CD8-positive, alpha-beta memory T cell (primary cell): ENCODE data around the gene ASTN2. TPM values are rescaled to one million over a fixed set of nuclear protein-coding genes. Genes with fewer than 3 reads are reported as not detected.

Experiments used
- CTCF ChIA-PET: fragments of 350-600 bp; sonication (Branson Sonifier 250); formaldehyde crosslinking; loops from one replicate; lab custom pipeline; 2021; ENCODE audit warnings: antibody characterized with exemption; lab: Charles Lee
- POLR2A ChIA-PET: fragments of 350-600 bp; sonication (Branson Sonifier 250); formaldehyde crosslinking; loops from one replicate; lab custom pipeline; 2021; ENCODE audit warnings: antibody characterized with exemption; lab: Charles Lee
- DNase-seq, 5 donors: peaks; one replicate each; pipeline versions ENCODE4 v3.0.0 to v3.0.0-alpha.2; 2020 to 2022; ENCODE audit warnings: mixed read lengths in 1 of 5
- H3K27ac ChIP-seq: one replicate; pipeline ENCODE4 v1.7.0; 2013; ENCODE audit warnings: low read depth, mild to moderate bottlenecking, low read length, moderate library complexity
- H3K27me3 ChIP-seq: 2 replicates; pipeline ENCODE4 v1.7.0; 2013; ENCODE audit warnings: low read length, mild to moderate bottlenecking; ENCODE audit not compliant: insufficient read depth, poor library complexity, severe bottlenecking
- H3K36me3 ChIP-seq: 2 replicates; pipeline ENCODE4 v1.7.0; 2013; ENCODE audit warnings: mild to moderate bottlenecking, low read length, moderate library complexity; ENCODE audit not compliant: insufficient read depth
- H3K4me1 ChIP-seq: 2 replicates; pipeline ENCODE4 v1.7.0; 2013; ENCODE audit warnings: mild to moderate bottlenecking, low read length, moderate library complexity; ENCODE audit not compliant: insufficient read depth
- H3K4me3 ChIP-seq: 2 replicates; pipeline ENCODE4 v1.7.0; 2013; ENCODE audit warnings: mild to moderate bottlenecking, low read length
- H3K9me3 ChIP-seq: 2 replicates; pipeline ENCODE4 v1.7.0; 2013; ENCODE audit warnings: mild to moderate bottlenecking, low read length
- H3K27ac Mint-ChIP-seq, 8 donors: one replicate each; pipeline ENCODE4 v1.8.0; 2020 to 2021; ENCODE audit warnings: mixed read lengths in 8 of 8, mild to moderate bottlenecking in 6 of 8, inconsistent platforms in 3 of 8, moderate library complexity in 3 of 8
- H3K27me3 Mint-ChIP-seq, 2 donors: one replicate each; pipeline ENCODE4 v1.8.0; 2020 to 2021; ENCODE audit warnings: mixed read lengths in 2 of 2, mild to moderate bottlenecking in 1 of 2, moderate library complexity in 1 of 2
- H3K36me3 Mint-ChIP-seq, 3 donors: one replicate each; pipeline ENCODE4 v1.8.0; 2020 to 2021; ENCODE audit warnings: mixed read lengths in 3 of 3, inconsistent platforms in 1 of 3, mild to moderate bottlenecking in 1 of 3
- H3K4me1 Mint-ChIP-seq, 3 donors: one replicate each; pipeline ENCODE4 v1.8.0; 2020 to 2021; ENCODE audit warnings: mixed read lengths in 3 of 3, inconsistent platforms in 1 of 3, mild to moderate bottlenecking in 1 of 3
- H3K4me3 Mint-ChIP-seq, 7 donors: one replicate each; pipeline ENCODE4 v1.8.0; 2020 to 2021; ENCODE audit warnings: mixed read lengths in 7 of 7, mild to moderate bottlenecking in 6 of 7, moderate library complexity in 4 of 7, inconsistent platforms in 2 of 7
- H3K9me3 Mint-ChIP-seq, 5 donors: one replicate each; pipeline ENCODE4 v1.8.0; 2020 to 2022; ENCODE audit warnings: mixed read lengths in 5 of 5, mild to moderate bottlenecking in 3 of 5, moderate library complexity in 2 of 5, inconsistent platforms in 1 of 5
- polyA plus RNA-seq: library from polyadenylated mRNA; unstranded; fragments of 300-500 nt; fragmentation: Illumina TruSeq; gene quantifications from one replicate; pipeline ENCODE4 v1.2.3, GENCODE V29; 2021
- total RNA-seq, 2 experiments: library from RNA; stranded (reverse); gene quantifications; one replicate each; pipeline ENCODE4 v1.2.3, GENCODE V29; 2021

Gene ASTN2
- total and polyA plus RNA-seq, 3 experiments from 2014 or later, result 4.1 to 4.8 (median 4.2) TPM

- Histone ChIP-seq H3K36me3 (no peaks in the 10 kb centered on the region), H3K9me3 (no peaks in the 10 kb centered on the region), H3K27me3 (no peaks in the 10 kb centered on the region), H3K4me1 (no peaks in the 10 kb centered on the region), H3K27ac (no peak overlapping the region), H3K4me3 (no peak overlapping the region)
- Mint-ChIP-seq H3K27me3 (no peaks in the 10 kb centered on the region), H3K9me3 (no peaks in the 10 kb centered on the region), H3K36me3 (peaks cover 6 to 16% (median 8%) of the 10 kb centered on the region in 3 donors), H3K4me3 (no peak overlapping the region), H3K4me1 (no peaks in the 10 kb centered on the region), H3K27ac (no peak overlapping the region)
- ChIA-PET POLR2A (no interaction called here), CTCF (no interaction called here)
- DNase-seq, result no peak
These were observed 818.2 kb downstream of the ASTN2 start for GRCh38 chr9:116596646-116597045.

DNA sequence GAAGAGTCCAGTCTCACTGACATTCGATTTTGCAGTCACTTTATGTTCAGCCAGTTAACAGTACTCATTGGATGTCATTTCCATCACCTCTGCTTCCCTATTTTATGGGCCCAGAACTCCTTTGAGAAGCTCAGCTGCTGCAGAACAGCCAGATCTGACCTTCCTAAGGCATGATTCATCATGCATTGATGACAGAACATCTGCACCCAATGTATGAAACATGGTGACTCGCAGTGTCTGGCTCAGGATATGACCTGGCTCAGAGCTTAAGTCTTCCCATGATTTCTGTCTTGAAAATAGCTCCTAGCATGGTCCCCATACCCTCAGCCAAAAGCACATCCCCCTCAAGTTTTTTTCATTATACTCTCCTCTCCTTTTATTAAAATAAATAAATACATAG is 820.3 kb downstream of the ASTN2 start:
- Histone ChIP-seq H3K36me3 (no peaks in the 10 kb centered on the region), H3K27me3 (no peaks in the 10 kb centered on the region), H3K4me1 (no peaks in the 10 kb centered on the region), H3K27ac (no peak overlapping the region), H3K9me3 (no peaks in the 10 kb centered on the region), H3K4me3 (no peak overlapping the region)
- Mint-ChIP-seq H3K27ac (no peak overlapping the region), H3K27me3 (no peaks in the 10 kb centered on the region), H3K4me3 (no peak overlapping the region), H3K9me3 (peaks cover 0 to 3% (median 0%) of the 10 kb centered on the region in 5 donors), H3K36me3 (peaks cover 5 to 14% (median 8%) of the 10 kb centered on the region in 3 donors), H3K4me1 (no peaks in the 10 kb centered on the region)
- no peak for DNase-seq
- CTCF ChIA-PET, result no interaction called here
- POLR2A ChIA-PET, result no interaction called here

- POLR2A ChIA-PET, result no interaction called here
- H3K27ac ChIP-seq, result no peak overlapping the region
- Mint-ChIP-seq H3K27ac (no peak overlapping the region), H3K9me3 (peaks cover 3 to 15% (median 11%) of the 10 kb centered on the region in 5 donors), H3K4me1 (no peaks in the 10 kb centered on the region), H3K36me3 (peaks cover 8 to 26% (median 12%) of the 10 kb centered on the region in 3 donors), H3K27me3 (no peaks in the 10 kb centered on the region), H3K4me3 (no peak overlapping the region)
- H3K27me3 ChIP-seq, result no peaks in the 10 kb centered on the region
- H3K4me3 ChIP-seq, result no peak overlapping the region
- H3K4me1 ChIP-seq, result no peaks in the 10 kb centered on the region
- CTCF ChIA-PET, result no interaction called here
- H3K9me3 ChIP-seq, result no peaks in the 10 kb centered on the region
- DNase-seq, result no peak
- no peaks in the 10 kb centered on the region for H3K36me3 ChIP-seq
These were observed 821.9 kb downstream of the ASTN2 start for GRCh38 chr9:116592970-116593369.

DNA sequence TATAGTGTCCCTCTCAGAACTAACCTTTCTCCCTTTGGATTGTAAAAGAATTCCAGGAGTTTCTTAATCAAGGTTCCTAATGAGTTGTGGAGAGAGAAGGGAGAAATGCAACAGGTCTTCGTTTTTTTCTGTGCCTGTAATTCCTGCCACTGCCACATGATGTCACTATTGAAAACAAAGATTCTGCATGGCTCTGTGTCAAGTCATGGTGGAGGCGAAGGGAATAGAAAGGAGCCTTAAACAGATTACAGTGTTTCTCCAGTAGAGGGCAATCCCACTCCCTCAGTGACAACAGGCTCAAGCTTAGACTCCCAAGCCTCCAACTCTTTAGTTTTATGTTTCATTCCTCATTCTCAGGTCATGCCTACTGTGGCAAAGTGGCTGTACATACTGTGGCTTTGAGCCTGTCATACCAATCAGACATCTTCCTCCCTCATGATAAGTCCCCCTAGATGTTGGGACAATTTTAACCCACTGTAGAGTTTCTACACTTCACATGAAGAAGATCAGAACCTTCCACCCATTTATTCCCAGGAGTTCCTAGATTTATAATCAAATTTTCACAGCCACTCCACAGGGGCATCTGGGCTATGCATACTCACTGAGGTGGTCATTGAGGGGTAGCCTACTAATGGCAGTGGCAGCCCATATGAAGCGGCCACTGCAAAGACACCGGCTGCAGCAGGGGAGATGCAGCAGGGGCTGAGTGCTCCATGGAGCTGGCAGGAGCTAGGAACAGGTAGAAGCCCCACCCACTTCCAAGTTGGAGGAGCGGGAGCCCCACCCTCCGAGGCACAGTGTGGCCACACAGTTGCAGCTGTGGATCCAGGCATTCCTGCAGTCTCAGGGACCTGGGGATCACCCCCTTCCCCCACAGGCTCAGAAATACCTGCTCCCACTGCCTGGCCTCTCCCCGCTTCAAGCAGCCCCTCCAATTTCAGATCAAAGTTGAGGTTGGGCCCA is 825.2 kb downstream of the ASTN2 start:
- POLR2A ChIA-PET, result no interaction called here
- H3K4me3 Mint-ChIP-seq, result no peak overlapping the region
- no peak overlapping the region for H3K27ac ChIP-seq
- H3K4me1 ChIP-seq, result no peaks in the 10 kb centered on the region
- peaks cover 11 to 35% (median 13%) of the 10 kb centered on the region in 3 donors for H3K36me3 Mint-ChIP-seq
- no peak overlapping the region for H3K4me3 ChIP-seq
- H3K27me3 ChIP-seq, result no peaks in the 10 kb centered on the region
- CTCF ChIA-PET, result no interaction called here
- H3K9me3 Mint-ChIP-seq, result peaks cover 9 to 23% (median 17%) of the 10 kb centered on the region in 5 donors
- no peaks in the 10 kb centered on the region for H3K4me1 Mint-ChIP-seq
- no peaks in the 10 kb centered on the region for H3K9me3 ChIP-seq
- H3K27me3 Mint-ChIP-seq, result no peaks in the 10 kb centered on the region
- no peak for DNase-seq
- no peaks in the 10 kb centered on the region for H3K36me3 ChIP-seq
- no peak overlapping the region for H3K27ac Mint-ChIP-seq

DNA sequence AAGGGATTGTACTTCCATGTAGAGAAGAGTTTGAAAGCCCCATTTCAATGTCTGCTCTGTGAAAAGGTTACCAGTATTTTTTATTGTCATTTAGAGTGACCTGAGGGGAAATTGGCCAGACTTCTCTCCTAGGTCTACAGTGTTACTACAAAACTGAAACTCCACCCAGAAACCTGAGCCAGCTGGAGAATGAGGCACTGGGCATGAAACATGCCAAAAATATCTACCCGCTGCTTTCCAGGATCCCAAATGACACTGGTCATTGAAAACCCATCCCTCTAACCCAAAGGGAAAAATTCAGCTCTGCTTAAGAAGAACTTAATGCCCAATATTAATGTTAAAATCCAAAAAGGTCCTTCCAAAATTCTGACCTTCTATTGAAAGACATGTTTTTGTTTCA is 826.9 kb downstream of the ASTN2 start:
- Histone ChIP-seq H3K27me3 (no peaks in the 10 kb centered on the region), H3K27ac (no peak overlapping the region), H3K4me1 (no peaks in the 10 kb centered on the region), H3K4me3 (no peak overlapping the region), H3K36me3 (no peaks in the 10 kb centered on the region), H3K9me3 (no peaks in the 10 kb centered on the region)
- no peaks in the 10 kb centered on the region for H3K27me3 Mint-ChIP-seq
- no peak for DNase-seq
- H3K9me3 Mint-ChIP-seq, result peaks cover 9 to 25% (median 17%) of the 10 kb centered on the region in 5 donors
- peaks cover 7 to 40% (median 13%) of the 10 kb centered on the region in 3 donors for H3K36me3 Mint-ChIP-seq
- no peaks in the 10 kb centered on the region for H3K4me1 Mint-ChIP-seq
- no peak overlapping the region for H3K4me3 Mint-ChIP-seq
- ChIA-PET POLR2A (no interaction called here), CTCF (no interaction called here)
- H3K27ac Mint-ChIP-seq, result no peak overlapping the region

DNA sequence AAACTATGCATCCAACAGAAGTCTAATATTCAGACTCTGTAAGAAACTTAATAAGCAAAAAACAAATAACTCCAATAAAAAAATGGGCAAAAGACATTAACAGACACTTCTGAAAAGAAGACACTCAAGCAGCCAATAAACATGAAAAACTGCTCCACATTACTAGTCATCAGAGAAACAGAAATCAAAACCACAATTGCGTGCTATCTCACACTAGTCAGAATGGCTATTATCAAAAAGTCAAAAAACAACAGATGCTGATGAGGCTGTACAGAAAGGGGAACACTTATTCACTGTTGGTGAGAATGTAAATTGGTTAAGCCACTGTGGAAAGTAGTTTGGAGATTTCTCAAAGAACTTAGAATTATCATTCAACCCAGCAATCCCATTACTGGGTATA is 829.0 kb downstream of the ASTN2 start:
- CTCF ChIA-PET, result no interaction called here
- H3K4me1 Mint-ChIP-seq, result no peaks in the 10 kb centered on the region

GRCh38 chr9:116585204-116585603 is 829.7 kb downstream of the ASTN2 start:
- POLR2A ChIA-PET, result no interaction called here
- H3K36me3 Mint-ChIP-seq, result peaks cover 7 to 49% (median 12%) of the 10 kb centered on the region in 3 donors
- no peaks in the 10 kb centered on the region for H3K4me1 ChIP-seq

More for the DNA sequence above, 829.0 kb downstream of the ASTN2 start:
- peaks cover 9 to 25% (median 17%) of the 10 kb centered on the region in 5 donors for H3K9me3 Mint-ChIP-seq
- no peak overlapping the region for H3K4me3 Mint-ChIP-seq
- Histone ChIP-seq H3K9me3 (no peaks in the 10 kb centered on the region), H3K27me3 (no peaks in the 10 kb centered on the region), H3K36me3 (no peaks in the 10 kb centered on the region), H3K4me1 (no peaks in the 10 kb centered on the region), H3K27ac (no peak overlapping the region), H3K4me3 (no peak overlapping the region)
- H3K27me3 Mint-ChIP-seq, result no peaks in the 10 kb centered on the region
- no peak for DNase-seq
- POLR2A ChIA-PET, result no interaction called here
- H3K27ac Mint-ChIP-seq, result no peak overlapping the region
- peaks cover 7 to 49% (median 12%) of the 10 kb centered on the region in 3 donors for H3K36me3 Mint-ChIP-seq

DNA sequence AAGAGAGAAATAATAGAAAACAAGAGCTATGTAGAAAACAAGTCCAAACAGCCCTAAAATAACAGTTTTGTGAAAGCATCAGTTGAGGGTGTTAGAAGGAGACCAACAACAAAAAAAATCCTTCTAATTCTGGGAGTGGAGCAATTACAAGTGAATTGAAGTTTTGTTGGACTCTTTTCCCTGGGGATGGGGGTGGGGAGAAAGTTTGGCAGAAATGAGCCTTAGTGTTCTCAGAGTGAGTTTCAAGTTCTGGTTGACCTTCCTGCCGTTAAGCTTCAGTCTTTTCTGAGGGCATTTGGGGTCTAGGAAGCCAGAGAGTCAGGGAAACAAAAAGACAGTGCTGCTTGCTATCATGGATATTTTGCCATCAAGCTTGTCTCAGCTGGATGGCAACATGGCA is 834.0 kb downstream of the ASTN2 start:
- CTCF ChIA-PET, result no interaction called here
- no peaks in the 10 kb centered on the region for H3K27me3 Mint-ChIP-seq
- H3K4me1 Mint-ChIP-seq, result no peaks in the 10 kb centered on the region
- H3K4me1 ChIP-seq, result no peaks in the 10 kb centered on the region
- POLR2A ChIA-PET, result no interaction called here
- H3K27ac Mint-ChIP-seq, result peak overlapping the region in 1 of 8 donors; percentile 18
- no peaks in the 10 kb centered on the region for H3K27me3 ChIP-seq
- H3K27ac ChIP-seq, result no peak overlapping the region
- H3K9me3 Mint-ChIP-seq, result peaks cover 0 to 5% (median 0%) of the 10 kb centered on the region in 5 donors
- H3K9me3 ChIP-seq, result no peaks in the 10 kb centered on the region
- peaks cover 0 to 21% (median 2%) of the 10 kb centered on the region in 3 donors for H3K36me3 Mint-ChIP-seq
- H3K4me3 Mint-ChIP-seq, result no peak overlapping the region
- no peak overlapping the region for H3K4me3 ChIP-seq
- DNase-seq, result no peak
- H3K36me3 ChIP-seq, result no peaks in the 10 kb centered on the region

More at GRCh38 chr9:116585204-116585603, 829.7 kb downstream of the ASTN2 start:
- H3K9me3 ChIP-seq, result no peaks in the 10 kb centered on the region
- H3K27ac ChIP-seq, result no peak overlapping the region
- H3K4me3 Mint-ChIP-seq, result no peak overlapping the region
- CTCF ChIA-PET, result no interaction called here
- H3K9me3 Mint-ChIP-seq, result peaks cover 9 to 25% (median 17%) of the 10 kb centered on the region in 5 donors
- H3K36me3 ChIP-seq, result no peaks in the 10 kb centered on the region
- no peaks in the 10 kb centered on the region for H3K4me1 Mint-ChIP-seq
- no peaks in the 10 kb centered on the region for H3K27me3 ChIP-seq
- H3K27ac Mint-ChIP-seq, result no peak overlapping the region
- no peak for DNase-seq
- H3K4me3 ChIP-seq, result no peak overlapping the region
- no peaks in the 10 kb centered on the region for H3K27me3 Mint-ChIP-seq
